A673 (cell line): ENCODE measurements around the gene TECPR2. TPM values are rescaled to one million over a fixed set of nuclear protein-coding genes. Genes with fewer than 3 reads are reported as not detected.

Experiments used
- BruUV-seq: library from RNA; stranded (reverse); fragments of 400-500 nt; replicated peaks from 2 replicates; lab custom pipeline; 2021; lab: Mats Ljungman, UMichigan
- CTCF ChIA-PET: fragments of 300-600 bp; sonication (Branson Sonifier 250); formaldehyde crosslinking; loops from one replicate; lab custom pipeline; 2022; ENCODE audit warnings: antibody characterized with exemption; lab: Charles Lee
- POLR2A ChIA-PET: fragments of 300-600 bp; sonication (Branson Sonifier 250); formaldehyde crosslinking; loops from one replicate; lab custom pipeline; 2022; ENCODE audit warnings: antibody characterized with exemption; ENCODE audit not compliant: low non-redundant PET; lab: Charles Lee
- DNase-seq: peaks from one replicate; pipeline ENCODE4 v3.0.0-alpha.2; 2015; ENCODE audit warnings: low spot score
- H3K27ac ChIP-seq: fragments of 200-600 bp; sonication (generic); 2 replicates; pipeline ENCODE4 v1.5.1; 2016; ENCODE audit warnings: mixed run types, low read depth, mild to moderate bottlenecking, mixed read lengths, antibody characterized with exemption, low read length; ENCODE audit not compliant: poor library complexity, severe bottlenecking
- H3K27me3 ChIP-seq: fragments of 200-600 bp; sonication (generic); replicated peaks from 2 replicates; pipeline ENCODE4 v1.6.1; 2017; ENCODE audit warnings: mixed run types, low read depth, mild to moderate bottlenecking, mixed read lengths, antibody characterized with exemption, low read length; ENCODE audit not compliant: insufficient read depth, poor library complexity
- H3K36me3 ChIP-seq: fragments of 200-600 bp; sonication (generic); 2 replicates; pipeline ENCODE4 v1.6.1; 2016; ENCODE audit warnings: mixed run types, mild to moderate bottlenecking, mixed read lengths, antibody characterized with exemption, low read length; ENCODE audit not compliant: insufficient read depth, poor library complexity, severe bottlenecking
- H3K4me1 ChIP-seq: fragments of 200-600 bp; sonication (generic); 2 replicates; pipeline ENCODE4 v1.6.1; 2017; ENCODE audit warnings: mixed run types, mild to moderate bottlenecking, mixed read lengths, antibody characterized with exemption, low read length; ENCODE audit not compliant: insufficient read depth, poor library complexity, severe bottlenecking
- H3K4me3 ChIP-seq: fragments of 200-600 bp; sonication (generic); 2 replicates; pipeline ENCODE4 v1.5.1; 2016; ENCODE audit warnings: low read depth, mixed run types, mild to moderate bottlenecking, mixed read lengths, low read length; ENCODE audit not compliant: poor library complexity, severe bottlenecking
- H3K9me3 ChIP-seq: fragments of 200-600 bp; sonication (generic); 2 replicates; pipeline ENCODE4 v1.6.1; 2016; ENCODE audit warnings: mixed run types, low read depth, mild to moderate bottlenecking, mixed read lengths, antibody characterized with exemption, low read length; ENCODE audit not compliant: poor library complexity, severe bottlenecking
- EZH2 ChIP-seq: fragments of 200-600 bp; sonication (generic); IDR thresholded peaks from 2 replicates; pipeline ENCODE4 v1.6.1; 2017; ENCODE audit warnings: borderline replicate concordance, low read depth, mild to moderate bottlenecking, mixed read lengths, antibody characterized with exemption, low read length; ENCODE audit not compliant: poor library complexity, severe bottlenecking
- intact Hi-C: fragments of 100-400 bp; cut with micrococcal nuclease; formaldehyde crosslinking; loops from one replicate; pipeline ENCODE4 v1.10.0; 2022; ENCODE audit not compliant: unreplicated experiment
- total RNA-seq: library from RNA; stranded (reverse); gene quantifications from 2 replicates; pipeline ENCODE4 v1.2.3, GENCODE V29; 2021
- TF ChIP-seq, protein P1 (sequence below): fragments of 300-800, 200-600 bp; sonication (generic); conservative IDR thresholded peaks from 2 replicates; pipeline ENCODE4 v1.5.1; 2017; ENCODE audit warnings: low read depth, mild to moderate bottlenecking, antibody characterized with exemption, low read length, moderate library complexity, mixed read lengths

TECPR2 gene
- total RNA-seq, 1 experiment from 2014 or later, result 22.1 TPM

DNA sequence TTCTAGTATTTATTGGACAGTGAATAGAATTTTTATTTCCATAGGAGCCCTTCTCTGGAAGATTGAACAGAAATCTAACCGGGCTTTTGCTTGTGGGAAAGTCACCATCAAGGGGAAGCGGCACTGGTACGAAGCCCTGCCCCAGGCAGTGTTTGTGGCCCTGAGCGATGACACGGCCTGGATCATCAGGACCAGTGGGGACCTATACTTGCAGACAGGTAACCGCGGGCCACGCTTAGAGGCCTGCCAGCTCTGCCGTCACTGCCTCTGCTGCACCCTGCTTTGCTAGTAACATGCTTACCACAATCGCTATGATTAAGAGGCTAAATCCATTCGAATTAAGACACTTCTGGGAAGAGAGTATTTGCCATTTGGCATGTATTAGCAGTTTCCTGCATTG lies 77.7 kb downstream of the TECPR2 start:
- ChIA-PET POLR2A (no interaction called here), CTCF (no interaction called here)
- Histone ChIP-seq H3K9me3 (no peaks in the 10 kb centered on the region), H3K27me3 (no peaks in the 10 kb centered on the region), H3K36me3 (peaks cover 7% of the 10 kb centered on the region), H3K4me1 (peaks cover 5% of the 10 kb centered on the region), H3K27ac (no peak overlapping the region), H3K4me3 (no peak overlapping the region)
- intact Hi-C loops, result no loop called here
- BruUV-seq, result no TSS peak
- DNase-seq, result no peak
- TF ChIP-seq, protein P1, sequence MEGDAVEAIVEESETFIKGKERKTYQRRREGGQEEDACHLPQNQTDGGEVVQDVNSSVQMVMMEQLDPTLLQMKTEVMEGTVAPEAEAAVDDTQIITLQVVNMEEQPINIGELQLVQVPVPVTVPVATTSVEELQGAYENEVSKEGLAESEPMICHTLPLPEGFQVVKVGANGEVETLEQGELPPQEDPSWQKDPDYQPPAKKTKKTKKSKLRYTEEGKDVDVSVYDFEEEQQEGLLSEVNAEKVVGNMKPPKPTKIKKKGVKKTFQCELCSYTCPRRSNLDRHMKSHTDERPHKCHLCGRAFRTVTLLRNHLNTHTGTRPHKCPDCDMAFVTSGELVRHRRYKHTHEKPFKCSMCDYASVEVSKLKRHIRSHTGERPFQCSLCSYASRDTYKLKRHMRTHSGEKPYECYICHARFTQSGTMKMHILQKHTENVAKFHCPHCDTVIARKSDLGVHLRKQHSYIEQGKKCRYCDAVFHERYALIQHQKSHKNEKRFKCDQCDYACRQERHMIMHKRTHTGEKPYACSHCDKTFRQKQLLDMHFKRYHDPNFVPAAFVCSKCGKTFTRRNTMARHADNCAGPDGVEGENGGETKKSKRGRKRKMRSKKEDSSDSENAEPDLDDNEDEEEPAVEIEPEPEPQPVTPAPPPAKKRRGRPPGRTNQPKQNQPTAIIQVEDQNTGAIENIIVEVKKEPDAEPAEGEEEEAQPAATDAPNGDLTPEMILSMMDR, result no peak
- no peak for TF ChIP-seq EZH2

DNA sequence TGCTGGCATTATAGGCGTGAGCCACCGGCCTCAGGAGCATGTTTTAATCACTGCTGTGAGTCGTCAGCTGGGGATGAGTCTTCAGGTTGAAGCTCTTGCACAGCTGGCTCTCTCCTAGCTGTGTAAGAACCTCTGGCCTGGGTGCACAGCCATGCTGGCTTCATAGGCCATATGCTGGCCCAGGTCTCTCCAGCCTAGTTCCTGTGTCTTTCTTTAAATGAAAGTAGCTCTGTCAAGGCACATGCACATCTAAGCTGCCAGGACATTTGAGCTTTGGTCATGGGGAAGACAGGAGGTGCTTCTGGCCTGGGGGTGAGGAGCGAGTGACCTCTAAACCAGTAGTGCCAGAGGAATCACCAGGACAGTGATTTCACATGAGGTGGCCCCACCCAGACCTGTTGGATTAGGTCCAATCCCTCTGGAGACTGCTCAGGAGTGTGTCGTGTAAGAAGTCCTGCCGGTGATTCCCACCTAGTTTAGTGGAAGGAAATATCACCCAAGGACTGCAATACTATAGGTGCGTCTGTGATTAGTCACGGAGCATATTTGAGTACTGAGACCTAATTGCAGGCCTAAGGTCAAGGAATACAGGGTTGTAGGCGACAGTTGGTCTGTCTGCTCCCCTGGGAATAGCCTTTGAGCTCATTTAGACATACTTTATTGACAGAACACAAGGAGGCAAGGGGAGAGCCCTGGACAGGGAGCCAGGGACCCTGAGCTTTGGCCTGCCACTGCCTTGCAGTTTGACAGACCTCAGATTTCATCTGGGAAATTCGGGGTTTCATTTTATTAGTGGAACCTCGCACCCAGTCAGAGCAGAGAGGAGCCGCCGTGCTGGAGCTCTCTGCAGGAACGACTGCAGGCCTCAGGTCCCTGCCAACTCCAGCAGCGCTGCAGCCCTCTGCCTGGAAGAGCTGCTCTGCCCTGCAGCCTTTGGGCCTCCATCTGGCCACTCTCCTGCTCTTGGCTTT lies 79.8 kb downstream of the TECPR2 start:
- no peak overlapping the region for H3K27ac ChIP-seq
- ChIA-PET POLR2A (interaction anchor here (0.7 kb wide), 1 partner anchor 12 kb away, joined by 3 read pairs; no protein-coding TSS in a partner anchor), CTCF (no interaction called here)
- no peak overlapping the region for H3K4me3 ChIP-seq
- no peaks in the 10 kb centered on the region for H3K9me3 ChIP-seq
- H3K36me3 ChIP-seq, result peaks cover 10% of the 10 kb centered on the region
- peaks cover 5% of the 10 kb centered on the region for H3K4me1 ChIP-seq
- no peaks in the 10 kb centered on the region for H3K27me3 ChIP-seq
- no peak for DNase-seq
- BruUV-seq, result no TSS peak
- TF ChIP-seq, protein P1, result no peak
- TF ChIP-seq EZH2, result no peak
- intact Hi-C loops, result no loop called here

DNA sequence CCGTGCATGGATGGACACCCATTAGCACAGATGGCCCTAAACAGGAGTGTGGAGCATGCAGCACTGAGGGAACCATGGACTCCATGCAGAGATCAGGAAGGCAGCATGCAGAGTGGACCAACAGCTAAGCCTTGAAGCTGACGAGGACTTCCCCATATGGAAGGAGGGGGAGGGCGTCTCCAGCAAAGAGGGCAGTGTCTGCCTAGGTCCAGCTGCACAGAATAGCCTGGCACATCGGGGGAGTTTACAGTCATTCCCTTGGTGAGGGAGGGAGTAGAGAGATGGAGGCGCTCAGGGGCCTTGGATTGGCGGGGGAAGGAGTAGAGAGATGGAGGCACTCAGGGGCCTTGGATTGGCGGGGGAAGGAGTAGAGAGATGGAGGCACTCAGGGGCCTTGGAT lies 82.3 kb downstream of the TECPR2 start:
- Histone ChIP-seq H3K27ac (no peak overlapping the region), H3K9me3 (no peaks in the 10 kb centered on the region), H3K36me3 (peaks cover 14% of the 10 kb centered on the region), H3K4me3 (no peak overlapping the region), H3K27me3 (no peaks in the 10 kb centered on the region), H3K4me1 (no peaks in the 10 kb centered on the region)
- ChIA-PET CTCF (no interaction called here), POLR2A (no interaction called here)
- TF ChIP-seq, protein P1, result no peak
- no peak for TF ChIP-seq EZH2
- intact Hi-C loops, result no loop called here
- no peak for DNase-seq
- BruUV-seq, result no TSS peak
